ACC112 (cell line): Measurements from ENCODE around the gene TRAPPC1.
A peak's percentile ranks its signal among the peaks of the same experiment; 100 is the strongest.

Experiments
- H2AFZ ChIP-seq: fragments of 200-600 bp; sonication (generic); one replicate; pipeline ENCODE4 v1.6.0; 2017; ENCODE audit warnings: antibody characterized with exemption, low read length; ENCODE audit not compliant: unreplicated experiment
- H3K27ac ChIP-seq: fragments of 200-600 bp; sonication (generic); 2 replicates; pipeline ENCODE4 v1.5.1; 2014; ENCODE audit warnings: low read depth, mild to moderate bottlenecking, antibody characterized with exemption, low read length, moderate library complexity
- H3K27me3 ChIP-seq: fragments of 200-600 bp; sonication (generic); 2 replicates; pipeline ENCODE4 v1.6.1; 2014; ENCODE audit warnings: mild to moderate bottlenecking, antibody characterized with exemption, low read length, moderate library complexity, mixed read lengths; ENCODE audit not compliant: insufficient read depth
- H3K36me3 ChIP-seq: fragments of 200-600 bp; sonication (generic); 2 replicates; pipeline ENCODE4 v1.6.1; 2016; ENCODE audit warnings: mild to moderate bottlenecking, antibody characterized with exemption, low read length, moderate library complexity, mixed read lengths; ENCODE audit not compliant: insufficient read depth
- H3K4me1 ChIP-seq: fragments of 200-600 bp; sonication (generic); one replicate; pipeline ENCODE4 v1.6.1; 2016; ENCODE audit warnings: low read length, mixed read lengths; ENCODE audit not compliant: insufficient read depth, unreplicated experiment, control insufficient read depth
- H3K4me3 ChIP-seq: fragments of 200-600 bp; sonication (generic); 2 replicates; pipeline ENCODE4 v1.5.1; 2014; ENCODE audit warnings: mild to moderate bottlenecking, low read depth, low read length
- H3K79me2 ChIP-seq: fragments of 200-600 bp; sonication (generic); one replicate; pipeline ENCODE4 v1.6.0; 2016; ENCODE audit warnings: low read length; ENCODE audit not compliant: control insufficient read depth, unreplicated experiment, insufficient read depth

The TRAPPC1 gene

GRCh38 chr17:7897773-7898172, 34.0 kb downstream of the TRAPPC1 start:
- H3K4me3 ChIP-seq, result no peak overlapping the region
- no peak overlapping the region for H2AFZ ChIP-seq
- no peak overlapping the region for H3K27ac ChIP-seq
- H3K36me3 ChIP-seq, result peaks cover 23% of the 10 kb centered on the region; the same call in 1 of the 2 replicates
- no peaks in the 10 kb centered on the region for H3K27me3 ChIP-seq
- H3K4me1 ChIP-seq, result no peaks in the 10 kb centered on the region
- H3K79me2 ChIP-seq, result no peaks in the 10 kb centered on the region

GRCh38 chr17:7897090-7897489, 34.7 kb downstream of the TRAPPC1 start:
- Histone ChIP-seq H3K79me2 (no peaks in the 10 kb centered on the region), H2AFZ (no peak overlapping the region), H3K27ac (no peak overlapping the region), H3K4me1 (no peaks in the 10 kb centered on the region), H3K4me3 (no peak overlapping the region), H3K36me3 (peaks cover 23% of the 10 kb centered on the region; the same call in 1 of the 2 replicates), H3K27me3 (no peaks in the 10 kb centered on the region)

DNA sequence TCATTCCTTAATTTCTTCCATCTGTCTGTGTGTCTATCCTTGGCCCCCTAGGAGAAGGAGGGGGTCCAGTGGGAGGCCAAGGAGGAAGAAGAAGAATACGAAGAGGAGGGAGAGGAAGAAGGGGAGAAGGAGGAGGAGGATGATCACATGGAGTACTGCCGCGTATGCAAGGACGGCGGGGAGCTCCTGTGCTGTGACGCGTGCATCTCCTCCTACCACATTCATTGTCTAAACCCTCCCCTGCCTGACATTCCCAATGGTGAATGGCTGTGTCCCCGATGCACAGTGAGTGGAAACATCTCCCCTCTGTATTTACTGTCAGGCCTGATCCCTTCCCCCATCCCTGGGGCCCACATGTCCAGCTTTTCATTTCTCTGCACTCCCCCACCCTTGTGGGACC, 36.9 kb downstream of the TRAPPC1 start:
- no peak overlapping the region for H3K4me3 ChIP-seq
- H3K27ac ChIP-seq, result no peak overlapping the region
- peaks cover 2% of the 10 kb centered on the region for H3K4me1 ChIP-seq
- no peak overlapping the region for H2AFZ ChIP-seq
- peaks cover 20% of the 10 kb centered on the region; the same call in 1 of the 2 replicates for H3K36me3 ChIP-seq
- peaks cover 2% of the 10 kb centered on the region for H3K79me2 ChIP-seq
- no peaks in the 10 kb centered on the region for H3K27me3 ChIP-seq

GRCh38 chr17:7894226-7894625, 37.5 kb downstream of the TRAPPC1 start:
- H3K4me1 ChIP-seq, result peaks cover 7% of the 10 kb centered on the region
- H3K4me3 ChIP-seq, result no peak overlapping the region
- H3K79me2 ChIP-seq, result peaks cover 8% of the 10 kb centered on the region
- H2AFZ ChIP-seq, result no peak overlapping the region
- H3K27me3 ChIP-seq, result no peaks in the 10 kb centered on the region
- peaks cover 13% of the 10 kb centered on the region; the same call in 1 of the 2 replicates for H3K36me3 ChIP-seq
- no peak overlapping the region for H3K27ac ChIP-seq

GRCh38 chr17:7893187-7893880, 38.4 kb downstream of the TRAPPC1 start:
- peaks cover 15% of the 10 kb centered on the region for H3K79me2 ChIP-seq
- H2AFZ ChIP-seq, result no peak overlapping the region

GRCh38 chr17:7889166-7889955, 42.4 kb downstream of the TRAPPC1 start:
- peaks cover under 1% of the 10 kb centered on the region; the same call in 1 of the 2 replicates for H3K36me3 ChIP-seq
- peak overlapping the region; percentile 79 for H3K4me3 ChIP-seq
- H3K27ac ChIP-seq, result peak overlapping the region; percentile 79
- H3K27me3 ChIP-seq, result no peaks in the 10 kb centered on the region
- H3K79me2 ChIP-seq, result peaks cover 30% of the 10 kb centered on the region
- no peak overlapping the region for H2AFZ ChIP-seq
- peaks cover 21% of the 10 kb centered on the region for H3K4me1 ChIP-seq

More at GRCh38 chr17:7893187-7893880, 38.4 kb downstream of the TRAPPC1 start:
- Histone ChIP-seq H3K36me3 (peaks cover 9% of the 10 kb centered on the region; the same call in 1 of the 2 replicates), H3K27me3 (no peaks in the 10 kb centered on the region), H3K27ac (no peak overlapping the region), H3K4me3 (no peak overlapping the region), H3K4me1 (peaks cover 15% of the 10 kb centered on the region)

DNA sequence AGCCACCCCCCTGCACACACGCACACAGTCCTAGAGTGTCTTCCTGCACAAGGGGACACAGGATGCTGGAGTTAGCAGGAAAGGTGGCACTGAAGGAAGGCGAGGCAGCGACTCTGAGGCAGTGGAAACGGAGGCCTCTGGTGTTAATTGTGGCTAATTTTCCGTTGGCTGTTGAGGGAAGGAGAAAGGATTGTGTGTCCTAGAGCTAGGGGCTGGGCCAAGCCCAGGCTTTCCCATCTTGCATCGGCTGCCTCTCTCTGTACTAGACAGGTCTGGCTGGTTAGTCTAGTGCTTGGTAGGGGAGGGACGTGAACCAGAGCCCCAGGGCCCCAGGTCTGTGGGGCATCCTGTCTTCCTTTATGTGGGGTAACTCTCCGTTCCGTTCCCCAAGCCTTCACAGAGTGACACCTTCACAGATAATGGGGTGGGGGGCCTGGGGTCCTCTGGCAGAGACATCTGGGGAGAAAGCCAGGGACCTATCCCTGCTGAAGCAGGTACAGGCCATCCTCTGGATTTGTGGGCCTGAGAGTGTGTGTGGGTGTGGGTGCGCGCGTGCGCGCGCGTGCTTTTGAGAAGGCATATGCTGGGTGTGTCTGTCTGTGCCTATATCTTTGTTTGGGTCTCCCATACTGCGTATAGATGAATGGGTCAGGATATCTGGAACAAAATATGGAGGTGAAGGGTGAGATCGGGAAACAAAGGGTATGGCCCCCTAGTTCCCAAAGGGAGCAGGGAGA, 43.4 kb downstream of the TRAPPC1 start, which contains the start of gene CHD3:
TSS of gene CHD3 (plus strand) at position 606 of the 737 bp plus-strand sequence. CDS start 212 bp downstream, outside the sequence.
- Histone ChIP-seq H3K4me1 (peaks cover 26% of the 10 kb centered on the region), H3K4me3 (peak within 1 kb of the TSS; percentile 79), H2AFZ (no peak within 1 kb of the TSS), H3K36me3 (no peaks in the 10 kb centered on the region), H3K27me3 (no peaks in the 10 kb centered on the region), H3K27ac (peak within 1 kb of the TSS; percentile 79), H3K79me2 (peaks cover 30% of the 10 kb centered on the region)

GRCh38 chr17:7887482-7888183, 44.1 kb downstream of the TRAPPC1 start:
- Histone ChIP-seq H3K4me3 (peak overlapping the region; percentile 91), H3K27me3 (no peaks in the 10 kb centered on the region), H3K79me2 (peaks cover 30% of the 10 kb centered on the region), H3K36me3 (no peaks in the 10 kb centered on the region), H3K4me1 (peaks cover 33% of the 10 kb centered on the region), H3K27ac (peak overlapping the region; percentile 83), H2AFZ (no peak overlapping the region)

DNA sequence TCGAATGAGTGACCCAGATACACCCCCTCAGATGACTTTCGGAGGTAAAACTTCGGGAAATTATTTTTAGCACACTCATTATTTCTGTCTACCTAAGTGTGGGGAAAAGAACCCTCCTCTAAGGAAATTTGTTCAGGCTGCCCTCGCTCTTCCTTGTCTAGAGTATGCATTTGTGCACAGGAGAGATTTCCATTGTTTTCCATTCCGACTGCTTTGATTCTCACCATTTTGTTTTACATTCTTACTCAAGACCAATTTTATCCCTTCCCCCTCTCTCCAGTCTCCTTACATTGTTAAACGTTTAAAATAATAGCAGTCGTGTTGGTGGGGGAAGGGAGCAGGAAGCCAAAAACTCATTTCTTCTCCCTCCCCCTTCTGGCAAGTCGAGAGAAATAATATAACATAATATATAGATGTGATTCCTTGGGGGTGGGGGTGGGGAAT, 44.7 kb downstream of the TRAPPC1 start:
- Histone ChIP-seq H3K4me3 (peak overlapping the region; percentile 91), H3K27me3 (no peaks in the 10 kb centered on the region), H3K36me3 (no peaks in the 10 kb centered on the region), H2AFZ (no peak overlapping the region), H3K79me2 (peaks cover 30% of the 10 kb centered on the region), H3K27ac (peak overlapping the region; percentile 83), H3K4me1 (peaks cover 39% of the 10 kb centered on the region)
